ENCODE results near the gene SERTAD2.

Gene SERTAD2

DNA sequence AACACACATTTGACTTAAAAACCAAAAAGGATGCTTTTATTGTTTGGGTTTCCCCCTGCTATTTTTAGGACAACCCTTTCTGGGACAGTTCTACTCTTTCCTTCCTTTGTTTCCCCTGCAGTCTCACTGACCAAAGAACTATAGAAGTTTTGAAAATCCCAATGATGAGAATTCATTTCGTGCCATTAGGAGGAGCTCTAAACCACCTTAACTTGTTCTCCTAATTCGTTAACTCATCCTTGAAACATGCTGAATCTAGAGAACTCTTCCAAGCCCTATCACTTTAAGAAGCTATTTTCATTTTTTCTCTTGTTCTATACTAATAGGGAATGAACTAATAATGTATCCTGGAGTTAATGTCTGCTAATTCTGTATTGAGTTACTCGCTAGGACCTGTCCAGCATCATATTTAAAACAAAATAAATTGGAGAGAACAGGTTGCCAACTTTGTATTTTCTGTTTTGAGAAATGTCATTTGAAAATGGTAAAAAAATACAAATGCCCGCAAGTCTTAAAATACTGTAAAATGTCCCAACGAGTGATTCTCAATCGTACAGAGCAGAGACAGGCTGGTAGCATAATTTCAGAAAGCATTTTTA, 66.7 kb downstream of the SERTAD2 start:
- no peak for DNase-seq (ENCODE audit: low read depth in 2 of 3, low spot score in 2 of 3)

DNA sequence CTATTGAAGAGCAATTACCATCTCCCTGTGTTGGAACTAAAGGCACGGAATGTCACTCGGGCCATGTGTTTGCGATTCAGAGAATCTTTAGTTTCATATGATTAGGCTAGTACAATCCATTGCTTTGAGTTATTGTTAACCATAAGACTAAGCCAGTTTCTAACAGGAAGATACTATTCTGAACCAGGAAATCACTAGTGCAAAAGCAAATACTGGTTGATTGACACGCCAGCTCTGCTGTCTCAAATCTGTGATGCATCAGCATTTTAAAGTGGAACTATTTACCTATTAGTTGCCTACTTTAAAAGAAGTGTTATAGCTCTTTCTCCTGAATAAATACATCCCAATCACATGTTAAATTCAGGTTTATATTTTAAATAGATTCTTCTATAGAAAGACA, 67.7 kb downstream of the SERTAD2 start:
- no peak for DNase-seq (ENCODE audit: low read depth in 2 of 3, low spot score in 2 of 3)

GRCh38 chr2:64582774-64583340, 70.9 kb downstream of the SERTAD2 start:
- DNase-seq (ENCODE audit: low read depth in 2 of 3, low spot score in 2 of 3), result no peak

DNA sequence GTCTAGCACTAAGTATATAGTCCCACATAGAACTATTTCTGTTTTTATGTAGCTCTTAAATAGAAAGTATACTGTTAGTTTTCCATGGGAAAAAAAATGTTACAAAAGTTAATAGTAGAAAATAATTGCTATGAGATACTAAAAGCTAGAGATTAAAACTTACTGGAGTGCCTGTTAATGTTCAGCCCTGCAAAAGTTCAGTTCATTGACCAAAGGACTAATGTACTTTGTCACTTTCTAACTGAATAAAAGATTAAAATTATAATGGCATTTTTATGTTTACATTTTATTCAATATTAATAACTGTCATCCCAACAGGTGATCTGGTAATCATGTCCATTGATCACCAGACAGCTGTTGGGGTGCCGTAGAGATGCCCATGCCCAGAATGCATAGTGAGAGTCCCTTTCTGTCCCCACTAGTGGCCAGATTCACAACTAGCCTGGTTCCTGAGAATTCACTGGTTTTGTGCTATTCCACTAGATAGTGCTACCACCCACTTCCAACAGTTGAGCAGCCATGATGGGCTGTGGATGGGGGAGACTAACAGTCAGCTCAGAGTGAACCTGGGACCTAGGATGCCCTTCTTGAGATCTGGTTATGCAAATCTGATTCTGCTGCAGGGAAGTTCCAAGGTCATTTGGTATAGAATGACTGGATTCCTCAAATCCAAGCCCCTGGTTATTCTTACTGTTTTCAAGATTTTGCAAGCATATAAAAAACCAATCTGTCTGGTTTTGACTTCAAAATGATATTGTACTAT, 71.8 kb downstream of the SERTAD2 start:
- no peak for DNase-seq (ENCODE audit: low read depth in 2 of 3, low spot score in 2 of 3)
